Vagina (tissue), 2 donors: ENCODE results near the gene CFL2. TPM values are rescaled to one million over a fixed set of nuclear protein-coding genes. Genes with fewer than 3 reads are reported as not detected.

Source experiments
- DNase-seq, 2 donors: peaks; one replicate each; pipeline ENCODE4 v3.0.0-alpha.2; 2017; ENCODE audit errors: extremely low spot score in 2 of 2
- H3K27ac ChIP-seq: fragments of 200-600 bp; sonication (generic); one replicate; pipeline ENCODE4 v1.5.1; 2019
- H3K27me3 ChIP-seq: fragments of 200-600 bp; sonication (generic); one replicate; pipeline ENCODE4 v1.5.1; 2019
- H3K36me3 ChIP-seq, 2 donors: fragments of 200-600 bp; sonication (generic); one replicate each; pipeline ENCODE4 v1.5.1; 2017 to 2019
- H3K4me1 ChIP-seq: fragments of 200-600 bp; sonication (generic); one replicate; pipeline ENCODE4 v1.5.1; 2019
- H3K4me3 ChIP-seq, 2 donors: fragments of 200-600 bp; sonication (generic); 1 replicate in 1 of 2; 2 replicates in 1 of 2; pipeline ENCODE4 v1.5.1; 2016 to 2019
- H3K9me3 ChIP-seq: fragments of 200-600 bp; sonication (generic); one replicate; pipeline ENCODE4 v1.5.1; 2019
- CTCF ChIP-seq, 3 experiments: fragments of 450-650 bp in 2 of 3; fragments of 200-600 bp in 1 of 3; sonication (generic) in 1 of 3; IDR thresholded peaks; one replicate each; pipeline ENCODE4 v1.5.1; 2017 to 2019; ENCODE audit warnings: antibody characterized with exemption in 3 of 3, mild to moderate bottlenecking in 2 of 3, moderate library complexity in 2 of 3
- POLR2A ChIP-seq, 2 donors: fragments of 450-650 bp; IDR thresholded peaks; one replicate each; pipeline ENCODE4 v1.6.1; 2017; ENCODE audit warnings: antibody characterized with exemption in 2 of 2, mild to moderate bottlenecking in 2 of 2, moderate library complexity in 2 of 2
- POLR2AphosphoS5 ChIP-seq, 2 donors: sonication (generic); formaldehyde crosslinking; IDR thresholded peaks; one replicate each; pipeline ENCODE4 v1.9.0; 2017; ENCODE audit warnings: antibody characterized with exemption in 2 of 2, mild to moderate bottlenecking in 2 of 2, low read depth in 1 of 2; ENCODE audit not compliant: insufficient read depth in 1 of 2
- intact Hi-C: fragments of 100-400 bp; cut with DNase I; formaldehyde crosslinking; loops from one replicate; pipeline ENCODE4 v1.15.1; 2023
- total RNA-seq: library from RNA; depleted of rRNA; stranded (reverse); fragments of >200 nt; gene quantifications from one replicate; pipeline ENCODE4 v1.2.3, GENCODE V29; 2016

CFL2 gene
- total RNA-seq, 1 donor from 2014 or later, result 67.8 TPM

DNA sequence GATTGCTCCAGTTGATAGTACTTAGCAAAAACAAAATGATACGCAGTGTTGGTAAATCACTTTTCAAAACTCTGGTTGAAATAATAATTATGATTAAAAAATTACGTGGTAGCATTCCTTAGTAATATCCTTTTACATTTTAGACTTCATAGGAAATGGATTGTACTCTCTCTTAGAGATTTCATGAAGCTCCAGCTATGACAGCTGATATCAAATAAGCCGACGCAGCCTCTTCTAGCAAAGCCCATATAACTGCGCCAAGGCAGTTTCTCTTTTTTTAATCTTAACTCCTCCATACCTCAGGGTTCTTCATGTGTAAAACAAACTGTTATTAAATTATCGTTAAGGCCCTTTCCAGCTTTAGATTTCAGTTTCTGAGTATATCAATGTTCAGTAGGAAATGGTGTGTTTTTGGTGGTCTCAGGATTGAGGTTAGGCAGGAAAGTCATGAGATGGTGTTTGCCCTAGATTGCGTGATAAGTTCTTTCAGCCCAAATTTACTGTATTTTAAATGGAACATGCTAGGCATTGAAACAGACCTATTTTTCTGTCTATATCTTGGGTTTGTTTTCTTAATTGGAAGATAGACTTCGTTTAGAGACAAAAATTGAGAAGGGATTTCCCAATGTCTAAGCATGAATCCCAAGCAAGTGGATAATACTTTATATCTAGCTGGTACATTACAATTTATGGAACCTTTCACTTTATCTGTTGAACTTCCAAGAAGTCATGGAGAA lies 902 bp upstream of the CFL2 start:
- no peak for TF ChIP-seq POLR2AphosphoS5 (IDR thresholded peaks at IDR 0.05; ENCODE audit: insufficient read depth in 1 of 2, low read depth in 1 of 2)
- no peak for TF ChIP-seq CTCF (IDR thresholded peaks at IDR 0.05)
- no peak for TF ChIP-seq POLR2A (IDR thresholded peaks at IDR 0.05)
- DNase-seq, result no peak
- Histone ChIP-seq H3K27ac (peak overlapping the region; percentile 96), H3K36me3 (peaks cover 0 to 5% of the 10 kb centered on the region in 2 donors), H3K9me3 (no peaks in the 10 kb centered on the region), H3K27me3 (no peaks in the 10 kb centered on the region), H3K4me3 (peak overlapping the region; percentile 81), H3K4me1 (peaks cover 19% of the 10 kb centered on the region)
- intact Hi-C loops, result no loop called here

GRCh38 chr14:34713681-34714319 lies 593 bp downstream of the CFL2 start:
- peak overlapping the region; percentile 81 for H3K4me3 ChIP-seq
- TF ChIP-seq POLR2A (IDR thresholded peaks at IDR 0.05) (no peak), POLR2AphosphoS5 (IDR thresholded peaks at IDR 0.05; ENCODE audit: insufficient read depth in 1 of 2, low read depth in 1 of 2) (peak in 1 of 2 donors; percentile 79), CTCF (IDR thresholded peaks at IDR 0.05) (peak in 1 of 3 experiments; percentile 5)
- H3K9me3 ChIP-seq, result no peaks in the 10 kb centered on the region
- no peaks in the 10 kb centered on the region for H3K27me3 ChIP-seq
- no peak for DNase-seq
- peaks cover 25% of the 10 kb centered on the region for H3K4me1 ChIP-seq
- peaks cover 0 to 5% of the 10 kb centered on the region in 2 donors for H3K36me3 ChIP-seq
- intact Hi-C loops, result no loop called here
- H3K27ac ChIP-seq, result peak overlapping the region; percentile 96

DNA sequence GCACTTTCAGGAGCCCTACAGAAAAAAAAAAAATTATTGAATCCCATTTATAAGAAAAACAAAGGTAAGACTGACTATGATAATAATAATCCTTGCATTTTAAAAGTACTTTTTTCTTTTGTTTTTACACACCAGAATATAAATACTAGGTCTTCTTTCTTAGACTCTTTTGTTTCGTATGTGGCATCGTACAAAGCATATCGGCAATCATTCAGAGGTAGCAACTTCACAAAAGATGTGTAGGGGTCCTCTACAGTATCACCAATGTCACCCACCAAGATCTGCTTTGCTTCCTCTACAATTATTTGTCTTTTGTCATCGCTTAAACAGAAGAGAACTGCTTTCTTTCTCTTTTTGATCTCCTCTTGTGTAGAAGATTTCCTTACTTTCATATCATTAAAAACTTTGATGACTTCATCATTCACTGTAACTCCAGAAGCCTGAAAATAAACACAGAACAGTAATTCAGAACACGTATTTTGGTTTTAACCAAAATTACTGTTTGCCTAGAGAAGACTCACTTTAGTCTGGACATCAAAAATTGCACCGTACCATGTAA lies 1.2 kb downstream of the CFL2 start:
- intact Hi-C loops, result no loop called here
- H3K4me1 ChIP-seq, result peaks cover 25% of the 10 kb centered on the region
- H3K27ac ChIP-seq, result peak overlapping the region; percentile 96

GRCh38 chr14:34711796-34712712 lies 2.3 kb downstream of the CFL2 start:
- Histone ChIP-seq H3K27me3 (no peaks in the 10 kb centered on the region), H3K4me1 (peaks cover 25% of the 10 kb centered on the region), H3K9me3 (no peaks in the 10 kb centered on the region), H3K27ac (peak overlapping the region; percentile 63), H3K36me3 (peaks cover 0 to 5% of the 10 kb centered on the region in 2 donors), H3K4me3 (no peak overlapping the region)
- intact Hi-C loops, result no loop called here
- no peak for DNase-seq
- no peak for TF ChIP-seq POLR2A (IDR thresholded peaks at IDR 0.05)
- no peak for TF ChIP-seq CTCF (IDR thresholded peaks at IDR 0.05)
- no peak for TF ChIP-seq POLR2AphosphoS5 (IDR thresholded peaks at IDR 0.05; ENCODE audit: insufficient read depth in 1 of 2, low read depth in 1 of 2)

More for the DNA sequence above, 1.2 kb downstream of the CFL2 start:
- Histone ChIP-seq H3K36me3 (peaks cover 0 to 5% of the 10 kb centered on the region in 2 donors), H3K27me3 (no peaks in the 10 kb centered on the region), H3K9me3 (no peaks in the 10 kb centered on the region), H3K4me3 (peak overlapping the region; percentile 81)
- no peak for DNase-seq
- no peak for TF ChIP-seq POLR2AphosphoS5 (IDR thresholded peaks at IDR 0.05; ENCODE audit: insufficient read depth in 1 of 2, low read depth in 1 of 2)
- no peak for TF ChIP-seq CTCF (IDR thresholded peaks at IDR 0.05)
- no peak for TF ChIP-seq POLR2A (IDR thresholded peaks at IDR 0.05)
